Measurements from ENCODE around the gene LRRC8E.
"Not testable (repeated sequence)": the region's sequence is repeated elsewhere in the genome, so short reads cannot be mapped to it uniquely, and the experiment has no call there.

Gene LRRC8E

GRCh38 chr19:7855426-7856108, 32.7 kb upstream of the LRRC8E start:
- no peak for DNase-seq

DNA sequence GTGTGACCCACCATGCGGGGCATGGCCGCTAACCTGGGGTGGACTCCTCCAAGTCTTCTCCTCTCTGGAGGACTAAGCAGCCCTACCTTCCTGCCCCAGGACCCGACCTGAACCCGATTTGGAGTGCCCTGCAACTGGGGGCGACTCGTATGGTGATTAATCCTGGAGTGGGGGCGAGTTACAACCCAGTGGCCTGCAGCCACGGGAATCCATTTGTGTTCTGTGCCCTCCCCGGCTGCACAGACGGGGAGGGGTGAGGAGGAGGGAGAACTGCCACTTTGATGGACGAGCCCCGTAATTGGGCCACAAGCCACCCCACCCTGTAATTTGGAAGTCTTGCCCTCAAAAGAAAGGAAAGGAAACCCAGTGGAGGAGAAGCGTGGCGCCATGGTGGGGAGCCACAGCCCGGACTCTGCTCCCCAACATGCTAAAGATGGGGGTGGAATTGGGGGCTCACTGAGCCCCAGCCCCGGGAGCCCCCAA, 32.2 kb upstream of the LRRC8E start:
- DNase-seq = no peak

DNA sequence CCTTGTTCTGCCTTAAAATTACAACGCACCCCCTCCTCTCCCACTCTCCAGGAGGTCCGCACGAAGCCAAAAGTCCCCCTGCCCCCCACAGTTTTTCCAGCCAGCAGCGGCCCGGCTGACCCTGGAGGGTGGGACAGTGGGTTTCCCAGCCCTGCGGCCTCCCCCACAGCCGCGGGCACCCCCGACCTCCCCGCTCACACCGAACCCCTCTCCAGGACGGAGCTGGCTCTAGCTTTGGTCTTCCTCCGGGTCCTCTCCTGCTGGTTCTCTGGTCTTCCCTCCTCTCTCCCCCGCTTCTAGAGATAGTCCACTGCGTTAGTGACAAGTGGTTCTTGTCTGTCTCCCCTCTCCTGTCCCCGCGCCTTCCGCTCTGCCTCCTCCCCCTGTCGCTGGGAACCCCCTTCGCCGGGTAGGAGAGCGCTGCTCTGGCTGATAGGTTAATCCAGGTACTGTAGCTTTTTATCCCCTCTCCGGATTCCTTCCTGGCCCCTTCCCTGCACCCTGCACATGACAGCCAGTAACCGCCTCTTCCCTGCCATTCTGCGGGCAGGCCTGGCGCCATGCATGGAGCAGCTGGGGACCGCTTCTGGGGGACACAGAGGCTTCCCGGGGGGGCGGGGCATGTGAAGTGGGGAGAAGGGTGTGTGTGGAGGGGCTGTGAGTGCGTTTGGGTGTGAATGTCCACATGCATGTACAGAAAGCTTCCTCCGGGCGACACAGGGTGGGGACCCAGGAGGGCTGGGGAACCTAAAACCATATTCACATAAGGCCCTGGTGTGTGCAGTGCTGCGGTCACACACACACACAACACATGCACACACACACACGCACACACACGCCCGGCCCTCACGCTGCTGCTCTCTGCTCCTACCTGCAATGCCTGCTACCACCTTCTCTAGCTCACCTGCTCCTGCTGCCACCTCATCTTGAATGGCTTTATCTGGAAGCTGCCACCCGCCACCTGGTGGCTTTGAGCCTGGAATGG, 31.3 kb upstream of the LRRC8E start:
- DNase-seq = no peak

- no peak for DNase-seq
Observed at GRCh38 chr19:7857727-7858108, 30.6 kb upstream of the LRRC8E start.

GRCh38 chr19:7858109-7858770, 30.1 kb upstream of the LRRC8E start:
- no peak for DNase-seq

DNA sequence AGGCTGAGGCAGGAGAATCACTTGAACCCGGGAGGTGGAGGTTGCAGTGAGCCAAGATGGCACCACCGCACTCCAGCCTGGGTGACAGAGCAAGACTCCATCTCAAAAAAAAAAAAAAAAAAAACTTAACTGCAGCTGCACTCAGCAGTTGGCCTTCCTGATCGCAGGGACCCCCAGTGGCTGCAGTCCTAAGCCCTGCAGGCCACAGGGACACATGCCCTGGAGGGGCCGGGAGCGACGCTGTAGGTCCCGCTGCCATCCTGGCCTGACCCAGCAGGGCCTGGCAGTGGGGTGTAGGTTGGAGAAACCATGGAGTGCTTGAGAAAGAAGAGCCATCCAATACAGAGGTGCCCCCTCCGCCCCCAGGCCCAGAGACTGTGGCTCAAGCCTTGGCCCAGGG, 29.2 kb upstream of the LRRC8E start:
- DNase-seq = not testable (repeated sequence)

DNA sequence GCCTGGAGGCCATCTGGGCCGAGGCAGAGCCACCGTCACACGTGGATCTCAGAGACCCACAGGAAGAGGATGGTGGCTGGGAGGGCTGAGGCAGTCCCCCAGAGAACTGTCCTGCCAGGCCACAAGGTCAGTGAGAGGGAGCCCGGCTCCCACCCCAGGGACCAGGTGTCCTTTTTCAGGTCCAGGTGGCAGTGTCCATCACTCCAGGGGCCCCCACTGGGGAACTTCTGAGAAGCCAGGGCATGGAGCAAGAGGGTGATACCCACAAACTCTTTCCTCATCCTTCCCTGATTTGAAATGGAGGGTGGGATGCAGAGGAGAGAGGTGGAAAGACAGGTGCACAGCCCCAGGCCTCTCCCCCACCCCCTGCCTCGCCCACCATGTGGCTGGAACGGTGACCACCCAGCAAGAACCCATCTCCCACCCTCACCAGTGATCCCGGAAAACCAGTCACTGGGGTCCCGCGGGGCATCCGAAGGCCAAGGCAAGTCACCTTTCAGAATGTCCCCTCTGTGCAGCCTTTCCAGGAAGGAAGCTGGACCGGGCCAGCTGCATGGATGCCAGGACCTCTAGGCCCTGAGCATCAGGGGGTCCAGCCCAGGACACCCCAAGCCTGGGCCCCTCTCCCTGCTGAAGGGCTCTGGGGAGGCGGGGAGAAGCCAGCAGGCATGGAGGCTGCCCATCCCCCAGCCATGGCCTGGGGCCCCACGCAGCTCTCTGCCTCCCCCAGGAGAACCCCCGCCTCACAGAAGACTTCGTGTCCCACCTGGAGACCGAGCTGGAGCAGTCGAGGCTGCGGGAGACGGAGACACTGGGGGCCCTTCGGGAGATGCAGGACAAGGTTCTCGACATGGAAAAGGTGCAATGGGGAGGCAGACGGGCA, 28.2 kb upstream of the LRRC8E start:
- DNase-seq = no peak

DNA sequence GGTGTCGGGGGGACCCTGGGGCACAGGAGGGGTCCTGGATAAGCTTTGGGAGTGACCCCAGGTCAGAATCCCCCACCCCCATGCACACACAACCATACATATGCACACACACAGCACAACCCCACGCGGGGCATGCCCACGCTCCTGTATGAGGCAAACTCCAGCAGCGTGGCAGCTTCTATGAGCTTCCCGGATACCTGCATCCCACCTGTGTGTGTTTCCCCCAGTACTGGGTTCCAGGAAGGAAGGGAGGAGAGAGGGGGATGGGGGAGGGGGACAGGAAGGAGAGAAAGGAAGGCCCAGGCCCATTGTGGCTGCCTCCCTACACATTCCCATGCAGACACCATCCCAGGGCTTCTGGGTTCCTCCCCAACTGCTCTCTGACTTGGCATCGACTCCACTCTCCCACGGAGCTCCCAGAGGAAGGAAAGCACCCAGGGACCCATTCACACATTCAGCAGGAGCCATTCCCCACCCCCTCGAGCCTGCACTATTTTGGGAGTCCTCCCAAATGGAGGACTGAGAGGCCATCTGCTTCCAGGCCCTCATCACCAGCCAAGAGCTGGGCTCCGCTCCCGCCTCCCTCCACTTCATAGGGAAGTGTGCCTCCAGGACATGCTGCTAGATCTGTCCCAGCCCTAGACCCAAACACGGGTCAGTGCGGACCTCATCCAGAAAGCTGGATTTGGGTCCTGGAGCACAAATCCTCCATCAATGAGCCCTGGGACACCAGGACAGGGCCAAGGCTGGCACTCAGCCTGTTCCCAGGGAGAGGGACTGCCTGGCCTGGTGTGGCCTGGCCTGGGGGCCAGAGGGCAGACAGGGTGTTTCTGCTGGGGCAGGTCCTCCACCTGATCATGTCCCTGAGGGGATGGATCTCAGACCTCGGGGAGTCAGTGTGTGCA, 27.3 kb upstream of the LRRC8E start:
- DNase-seq = no peak

- no peak for DNase-seq
Observed at GRCh38 chr19:7861619-7862412, 26.5 kb upstream of the LRRC8E start.

DNA sequence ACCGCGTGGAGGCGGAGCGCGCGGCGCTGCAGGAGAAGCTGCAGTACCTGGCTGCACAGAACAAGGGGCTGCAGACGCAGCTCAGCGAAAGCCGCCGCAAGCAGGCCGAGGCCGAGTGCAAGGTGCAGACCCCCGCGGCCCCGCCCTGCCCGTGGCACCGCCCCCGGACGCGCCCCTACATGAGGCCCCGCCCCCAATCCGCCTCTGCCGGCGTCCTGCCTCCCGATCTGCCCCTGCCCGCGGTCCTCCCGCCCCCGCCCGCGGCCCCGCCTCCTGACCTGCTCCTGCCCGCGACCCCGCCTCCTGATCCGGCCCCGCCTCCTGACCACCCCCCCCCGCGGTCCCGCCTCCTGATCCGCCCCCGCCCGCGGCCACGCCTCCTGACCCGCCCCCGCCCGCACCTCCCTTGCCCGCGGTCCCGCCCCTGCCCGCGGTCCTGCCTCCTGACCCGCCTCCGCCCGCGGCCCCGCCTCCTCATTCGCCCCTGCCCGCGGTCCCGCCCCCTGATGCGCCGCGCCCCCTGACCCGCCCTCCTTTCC, 25.8 kb upstream of the LRRC8E start:
- DNase-seq = peak; percentile 62

DNA sequence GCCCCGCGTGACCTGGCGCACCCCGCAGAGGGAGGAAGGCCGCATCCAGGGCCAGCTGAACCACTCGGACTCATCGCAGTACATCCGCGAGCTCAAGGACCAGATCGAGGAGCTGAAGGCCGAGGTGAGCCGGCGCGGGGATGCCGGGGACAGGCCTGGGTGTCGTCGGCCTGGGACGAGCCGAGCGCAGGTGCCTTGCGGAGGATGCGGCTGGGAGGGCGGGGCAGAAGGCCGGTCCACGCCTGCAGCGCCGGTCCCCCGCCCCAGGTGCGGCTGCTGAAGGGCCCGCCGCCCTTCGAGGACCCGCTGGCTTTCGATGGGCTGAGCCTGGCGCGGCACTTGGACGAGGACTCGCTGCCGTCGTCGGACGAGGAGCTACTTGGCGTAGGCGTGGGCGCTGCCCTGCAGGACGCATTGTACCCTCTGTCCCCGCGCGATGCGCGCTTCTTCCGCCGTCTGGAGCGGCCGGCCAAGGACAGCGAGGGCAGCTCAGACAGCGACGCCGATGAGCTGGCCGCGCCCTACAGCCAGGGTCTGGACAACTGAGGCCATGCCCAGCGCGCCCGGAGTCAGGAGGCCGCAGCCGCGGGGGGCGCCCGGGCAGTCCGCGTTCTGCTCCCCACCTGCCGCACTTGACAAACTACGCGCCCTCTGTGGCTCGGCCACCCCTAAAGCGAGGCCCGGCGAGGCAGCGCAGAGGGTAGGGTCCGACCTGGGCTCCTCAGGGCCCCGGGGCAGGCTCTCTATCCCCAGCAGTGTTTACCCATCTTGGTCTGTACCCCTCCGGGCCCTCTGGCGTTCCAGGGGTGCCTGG, 24.9 kb upstream of the LRRC8E start:
- DNase-seq = no peak

DNA sequence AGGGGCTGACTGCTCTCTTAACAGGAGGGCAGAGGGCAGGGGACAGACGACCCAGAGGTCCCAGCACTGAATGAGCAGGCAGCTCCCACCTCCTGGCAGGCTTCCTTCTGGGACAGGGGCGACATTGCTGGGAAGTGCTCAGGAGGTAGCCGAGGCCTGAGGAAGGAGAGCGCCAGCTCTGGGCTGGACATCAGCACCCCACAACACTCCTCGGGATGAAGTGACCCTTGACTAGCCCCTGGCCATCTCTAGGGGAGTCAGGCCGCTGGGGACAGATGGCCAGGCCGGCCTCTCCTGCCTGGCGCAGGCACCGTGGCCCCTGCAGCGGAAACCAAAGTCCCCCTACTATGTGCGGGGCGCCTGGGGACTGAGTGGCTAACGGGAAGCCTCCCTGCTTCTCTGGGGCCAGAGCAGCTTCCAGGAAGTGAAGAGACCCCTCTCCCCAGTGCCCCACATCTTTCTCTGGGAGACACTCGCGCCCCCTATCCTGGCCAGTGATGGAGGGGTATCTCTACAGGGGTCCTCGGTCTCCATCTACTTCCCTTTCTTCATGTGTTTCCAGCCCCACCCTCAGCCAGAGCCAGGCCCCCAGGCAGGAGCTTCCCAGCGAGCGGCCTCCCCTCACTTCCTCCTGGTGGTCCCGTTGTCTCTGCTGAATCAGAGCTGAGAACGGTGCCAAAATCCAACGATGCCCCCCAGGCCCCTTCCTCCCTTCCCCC, 24.2 kb upstream of the LRRC8E start:
- no peak for DNase-seq

- no peak for DNase-seq
Observed at GRCh38 chr19:7864690-7865074, 23.6 kb upstream of the LRRC8E start.

DNA sequence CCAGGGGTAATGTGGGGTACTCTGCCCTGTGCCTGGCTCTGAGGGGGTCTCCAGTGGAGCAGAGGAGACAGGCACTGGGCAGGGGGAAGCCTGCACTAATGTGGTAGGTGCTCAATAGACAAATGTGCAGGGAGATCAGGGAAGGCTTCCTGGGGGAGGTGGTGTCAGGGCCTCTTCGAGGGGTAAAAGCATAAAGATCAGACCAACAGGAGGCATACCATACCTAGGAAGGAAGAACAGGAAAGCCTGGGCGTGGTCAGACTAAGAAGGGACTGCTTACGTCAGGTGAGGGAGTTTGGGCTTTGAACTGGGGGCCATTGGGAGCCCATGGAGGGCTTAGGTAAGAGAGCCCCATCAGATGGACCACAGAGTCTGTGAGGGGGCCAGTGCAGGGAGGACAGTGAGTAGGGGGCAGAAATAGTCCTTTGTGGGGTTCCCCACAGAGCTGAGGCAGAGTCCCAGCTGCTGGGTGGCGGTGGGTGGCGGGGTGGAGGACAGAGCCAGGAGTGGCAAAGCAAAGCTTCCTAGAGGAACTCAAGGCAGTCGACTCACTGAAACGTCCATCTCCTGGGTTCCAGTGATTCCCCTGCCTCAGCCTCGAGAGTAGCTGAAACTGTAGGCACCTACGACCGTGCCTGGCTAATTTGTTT, 22.9 kb upstream of the LRRC8E start:
- no peak for DNase-seq

DNA sequence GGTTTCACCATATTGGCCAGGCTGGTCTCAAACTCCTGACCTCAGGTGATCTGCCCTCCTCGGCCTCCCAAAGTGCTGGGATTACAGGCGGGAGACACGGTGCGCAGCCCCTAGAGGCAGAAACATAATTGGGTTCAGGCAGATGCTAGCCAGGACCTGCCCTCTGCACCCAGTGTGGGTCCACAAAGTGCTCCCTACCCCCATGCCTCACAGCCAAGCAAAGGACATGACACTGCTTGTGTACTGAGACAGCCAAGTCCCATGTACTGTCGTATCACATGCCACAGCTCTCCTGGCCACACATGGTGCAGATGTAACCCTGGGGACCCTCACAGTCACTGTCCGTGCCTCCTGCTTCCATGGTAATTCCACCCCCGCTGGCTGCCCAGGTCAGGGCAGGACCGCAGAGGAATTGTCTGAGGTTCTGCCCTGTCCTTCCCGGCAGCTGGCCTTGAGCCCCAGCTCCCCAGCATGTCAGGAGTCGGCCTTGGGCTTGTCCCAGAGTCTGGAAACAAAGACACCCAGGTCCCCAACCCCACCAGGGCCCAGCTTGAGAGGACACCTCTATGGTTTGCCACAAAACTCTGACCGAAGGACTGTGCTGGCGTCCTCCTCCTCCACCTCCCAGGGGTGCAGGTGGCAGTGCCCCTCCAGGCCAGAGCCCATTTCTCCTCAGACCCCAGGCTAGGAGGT, 21.8 kb upstream of the LRRC8E start:
- no peak for DNase-seq

- no peak for DNase-seq
Observed at GRCh38 chr19:7867092-7867844, 21.0 kb upstream of the LRRC8E start.

DNA sequence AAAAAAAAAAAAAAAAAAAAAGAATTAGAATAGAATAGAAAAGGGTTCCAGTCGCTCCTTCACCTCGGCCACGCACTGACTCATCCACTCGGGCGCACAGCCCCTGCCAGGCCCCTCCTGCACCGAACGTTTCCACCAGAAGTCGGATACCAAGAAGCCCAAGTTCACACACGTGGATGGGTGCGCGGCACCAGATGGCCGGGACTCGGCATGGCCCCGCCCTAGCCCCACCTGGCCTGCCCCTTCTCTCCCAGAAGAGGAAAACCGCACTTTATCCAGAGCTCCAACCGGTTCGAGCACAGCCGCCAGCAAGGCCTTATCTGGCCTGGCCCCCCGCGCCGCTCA, 20.0 kb upstream of the LRRC8E start:
- no peak for DNase-seq
